ENCODE data around the gene BABAM2. TPM values are rescaled to one million over a fixed set of nuclear protein-coding genes. Genes with fewer than 3 reads are reported as not detected.

The BABAM2 gene
- total RNA-seq, 1 experiment from 2014 or later: 43.5 TPM

DNA sequence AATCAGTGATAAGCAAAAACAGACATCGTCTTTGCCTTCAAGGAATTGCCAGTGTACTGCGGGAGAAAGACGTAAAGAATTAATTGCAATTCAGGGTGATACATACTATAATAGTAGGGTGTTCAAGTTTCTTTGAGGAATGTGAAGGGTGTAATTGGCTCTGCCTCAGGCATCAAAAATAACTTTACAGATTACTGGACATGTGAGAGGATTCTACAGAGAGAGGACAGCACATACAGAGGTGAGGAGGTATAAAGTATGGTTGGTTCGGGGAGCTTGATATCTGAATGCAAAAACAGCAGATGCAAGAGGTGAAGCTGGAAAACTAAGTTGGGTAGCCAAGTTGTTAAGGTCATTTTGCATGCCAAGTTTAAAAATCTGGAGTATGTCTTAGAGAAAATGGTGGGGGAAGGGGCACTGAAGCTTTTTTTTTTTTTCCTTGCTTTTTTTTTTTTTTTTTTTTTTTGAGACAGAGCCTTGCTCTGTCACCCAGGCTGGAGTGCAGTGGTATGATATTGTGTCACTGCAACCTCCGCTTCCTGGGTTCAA lies 274.6 kb downstream of the BABAM2 start:
- intact Hi-C loops (cut with micrococcal nuclease; ENCODE audit: unreplicated experiment): no loop called here
- H3K4me1 Mint-ChIP-seq (ENCODE audit: low read depth, unreplicated experiment): peaks cover 18% of the 10 kb centered on the region
- TF ChIP-seq CTCF (IDR thresholded peaks at IDR 0.05; ENCODE audit: unreplicated experiment): no peak
- no peaks in the 10 kb centered on the region for H3K9me3 Mint-ChIP-seq (ENCODE audit: low read depth, unreplicated experiment)
- H3K27me3 Mint-ChIP-seq (ENCODE audit: unreplicated experiment): no peaks in the 10 kb centered on the region
- BruUV-seq (replicated peaks): no TSS peak
- no peaks in the 10 kb centered on the region for H3K36me3 Mint-ChIP-seq (ENCODE audit: insufficient read depth, unreplicated experiment)
- DNase-seq: no peak
- no peak overlapping the region for H3K4me3 Mint-ChIP-seq (ENCODE audit: low read depth, unreplicated experiment)
- CTCF ChIA-PET: interaction anchor here (0.6 to 0.7 kb wide), 2 partner anchors 11 to 39 kb away, joined by 3 read pairs; no protein-coding TSS in a partner anchor
- H3K27ac Mint-ChIP-seq (ENCODE audit: unreplicated experiment): no peak overlapping the region

- Mint-ChIP-seq H3K4me1 (ENCODE audit: low read depth, unreplicated experiment) (peaks cover 8% of the 10 kb centered on the region), H3K4me3 (ENCODE audit: low read depth, unreplicated experiment) (no peak overlapping the region), H3K27me3 (ENCODE audit: unreplicated experiment) (no peaks in the 10 kb centered on the region), H3K9me3 (ENCODE audit: low read depth, unreplicated experiment) (no peaks in the 10 kb centered on the region), H3K27ac (ENCODE audit: unreplicated experiment) (no peak overlapping the region), H3K36me3 (ENCODE audit: insufficient read depth, unreplicated experiment) (no peaks in the 10 kb centered on the region)
- no peak for DNase-seq
- BruUV-seq (replicated peaks): no TSS peak
- TF ChIP-seq CTCF (IDR thresholded peaks at IDR 0.05; ENCODE audit: unreplicated experiment): no peak
- CTCF ChIA-PET: no interaction called here
- intact Hi-C loops (cut with micrococcal nuclease; ENCODE audit: unreplicated experiment): no loop called here
Observed at GRCh38 chr2:28166956-28167355, 276.4 kb downstream of the BABAM2 start.

DNA sequence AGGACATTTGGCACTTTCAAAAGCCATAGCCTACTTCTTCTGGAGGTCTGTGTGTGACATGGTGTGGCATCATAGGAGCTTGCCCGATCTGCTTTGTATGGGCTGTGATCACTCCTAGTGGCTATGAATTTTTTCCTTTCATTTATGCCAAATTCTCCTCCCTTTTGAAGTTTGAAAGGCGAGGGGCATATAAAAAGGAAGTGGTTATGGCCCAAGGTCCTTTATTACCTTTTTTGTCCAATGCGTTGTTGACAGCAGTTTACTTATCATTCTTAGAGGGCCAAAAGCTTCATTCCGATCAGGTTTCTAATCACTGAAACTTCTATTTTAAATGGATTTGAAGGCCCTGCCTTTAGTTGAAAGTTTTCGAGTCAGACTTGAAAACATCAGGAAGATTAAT lies 277.8 kb downstream of the BABAM2 start:
- BruUV-seq (replicated peaks): no TSS peak
- Mint-ChIP-seq H3K27me3 (ENCODE audit: unreplicated experiment) (no peaks in the 10 kb centered on the region), H3K4me3 (ENCODE audit: low read depth, unreplicated experiment) (no peak overlapping the region), H3K27ac (ENCODE audit: unreplicated experiment) (no peak overlapping the region), H3K36me3 (ENCODE audit: insufficient read depth, unreplicated experiment) (no peaks in the 10 kb centered on the region), H3K4me1 (ENCODE audit: low read depth, unreplicated experiment) (peaks cover 8% of the 10 kb centered on the region), H3K9me3 (ENCODE audit: low read depth, unreplicated experiment) (no peaks in the 10 kb centered on the region)
- no peak for DNase-seq
- intact Hi-C loops (cut with micrococcal nuclease; ENCODE audit: unreplicated experiment): no loop called here
- TF ChIP-seq CTCF (IDR thresholded peaks at IDR 0.05; ENCODE audit: unreplicated experiment): no peak
- CTCF ChIA-PET: no interaction called here

DNA sequence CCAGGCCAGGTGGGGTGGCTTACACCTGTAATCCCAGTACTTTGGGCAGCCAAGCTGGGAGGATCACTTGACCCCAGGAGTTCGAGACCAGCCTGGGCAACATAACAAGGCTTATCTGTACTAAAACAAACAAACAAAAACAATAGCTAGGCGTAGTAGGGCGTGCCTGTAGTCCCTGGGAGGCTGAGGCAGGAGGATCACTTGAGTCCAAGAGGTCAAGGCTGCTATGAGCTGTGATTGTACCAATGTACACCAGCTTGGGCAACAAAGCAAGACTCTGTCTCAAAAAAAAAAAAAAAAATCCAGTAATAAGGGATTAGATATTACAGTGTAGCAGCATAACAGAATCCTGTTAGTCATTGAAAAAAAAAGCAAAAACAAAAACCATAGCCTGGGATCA lies 279.0 kb downstream of the BABAM2 start:
- TF ChIP-seq CTCF (IDR thresholded peaks at IDR 0.05; ENCODE audit: unreplicated experiment): no peak
- H3K27me3 Mint-ChIP-seq (ENCODE audit: unreplicated experiment): no peaks in the 10 kb centered on the region
- H3K27ac Mint-ChIP-seq (ENCODE audit: unreplicated experiment): no peak overlapping the region
- H3K4me3 Mint-ChIP-seq (ENCODE audit: low read depth, unreplicated experiment): no peak overlapping the region
- no TSS peak for BruUV-seq (replicated peaks)
- no peak for DNase-seq
- intact Hi-C loops (cut with micrococcal nuclease; ENCODE audit: unreplicated experiment): no loop called here
- H3K36me3 Mint-ChIP-seq (ENCODE audit: insufficient read depth, unreplicated experiment): no peaks in the 10 kb centered on the region
- CTCF ChIA-PET: interaction anchor here (0.7 kb wide), 1 partner anchor 27 kb away, joined by 3 read pairs; no protein-coding TSS in a partner anchor
- no peaks in the 10 kb centered on the region for H3K9me3 Mint-ChIP-seq (ENCODE audit: low read depth, unreplicated experiment)
- peaks cover 8% of the 10 kb centered on the region for H3K4me1 Mint-ChIP-seq (ENCODE audit: low read depth, unreplicated experiment)
